A673 (cell line): ENCODE results near the gene SPATA4. TPM values are rescaled to one million over a fixed set of nuclear protein-coding genes. Genes with fewer than 3 reads are reported as not detected.

Source experiments
- BruUV-seq: library from RNA; stranded (reverse); fragments of 400-500 nt; replicated peaks from 2 replicates; lab custom pipeline; 2021; lab: Mats Ljungman, UMichigan
- CTCF ChIA-PET: fragments of 300-600 bp; sonication (Branson Sonifier 250); formaldehyde crosslinking; loops from one replicate; lab custom pipeline; 2022; ENCODE audit warnings: antibody characterized with exemption; lab: Charles Lee
- POLR2A ChIA-PET: fragments of 300-600 bp; sonication (Branson Sonifier 250); formaldehyde crosslinking; loops from one replicate; lab custom pipeline; 2022; ENCODE audit warnings: antibody characterized with exemption; ENCODE audit not compliant: low non-redundant PET; lab: Charles Lee
- DNase-seq: peaks from one replicate; pipeline ENCODE4 v3.0.0-alpha.2; 2015; ENCODE audit warnings: low spot score
- H3K27ac ChIP-seq: fragments of 200-600 bp; sonication (generic); 2 replicates; pipeline ENCODE4 v1.5.1; 2016; ENCODE audit warnings: mixed run types, low read depth, mild to moderate bottlenecking, mixed read lengths, antibody characterized with exemption, low read length; ENCODE audit not compliant: poor library complexity, severe bottlenecking
- H3K27me3 ChIP-seq: fragments of 200-600 bp; sonication (generic); replicated peaks from 2 replicates; pipeline ENCODE4 v1.6.1; 2017; ENCODE audit warnings: mixed run types, low read depth, mild to moderate bottlenecking, mixed read lengths, antibody characterized with exemption, low read length; ENCODE audit not compliant: insufficient read depth, poor library complexity
- H3K36me3 ChIP-seq: fragments of 200-600 bp; sonication (generic); 2 replicates; pipeline ENCODE4 v1.6.1; 2016; ENCODE audit warnings: mixed run types, mild to moderate bottlenecking, mixed read lengths, antibody characterized with exemption, low read length; ENCODE audit not compliant: insufficient read depth, poor library complexity, severe bottlenecking
- H3K4me1 ChIP-seq: fragments of 200-600 bp; sonication (generic); 2 replicates; pipeline ENCODE4 v1.6.1; 2017; ENCODE audit warnings: mixed run types, mild to moderate bottlenecking, mixed read lengths, antibody characterized with exemption, low read length; ENCODE audit not compliant: insufficient read depth, poor library complexity, severe bottlenecking
- H3K4me3 ChIP-seq: fragments of 200-600 bp; sonication (generic); 2 replicates; pipeline ENCODE4 v1.5.1; 2016; ENCODE audit warnings: low read depth, mixed run types, mild to moderate bottlenecking, mixed read lengths, low read length; ENCODE audit not compliant: poor library complexity, severe bottlenecking
- H3K9me3 ChIP-seq: fragments of 200-600 bp; sonication (generic); 2 replicates; pipeline ENCODE4 v1.6.1; 2016; ENCODE audit warnings: mixed run types, low read depth, mild to moderate bottlenecking, mixed read lengths, antibody characterized with exemption, low read length; ENCODE audit not compliant: poor library complexity, severe bottlenecking
- EZH2 ChIP-seq: fragments of 200-600 bp; sonication (generic); IDR thresholded peaks from 2 replicates; pipeline ENCODE4 v1.6.1; 2017; ENCODE audit warnings: borderline replicate concordance, low read depth, mild to moderate bottlenecking, mixed read lengths, antibody characterized with exemption, low read length; ENCODE audit not compliant: poor library complexity, severe bottlenecking
- intact Hi-C: fragments of 100-400 bp; cut with micrococcal nuclease; formaldehyde crosslinking; loops from one replicate; pipeline ENCODE4 v1.10.0; 2022; ENCODE audit not compliant: unreplicated experiment
- total RNA-seq: library from RNA; stranded (reverse); gene quantifications from 2 replicates; pipeline ENCODE4 v1.2.3, GENCODE V29; 2021
- TF ChIP-seq, protein P1 (sequence below): fragments of 300-800, 200-600 bp; sonication (generic); conservative IDR thresholded peaks from 2 replicates; pipeline ENCODE4 v1.5.1; 2017; ENCODE audit warnings: low read depth, mild to moderate bottlenecking, antibody characterized with exemption, low read length, moderate library complexity, mixed read lengths

SPATA4 gene
- total RNA-seq, 1 experiment from 2014 or later: not detected

DNA sequence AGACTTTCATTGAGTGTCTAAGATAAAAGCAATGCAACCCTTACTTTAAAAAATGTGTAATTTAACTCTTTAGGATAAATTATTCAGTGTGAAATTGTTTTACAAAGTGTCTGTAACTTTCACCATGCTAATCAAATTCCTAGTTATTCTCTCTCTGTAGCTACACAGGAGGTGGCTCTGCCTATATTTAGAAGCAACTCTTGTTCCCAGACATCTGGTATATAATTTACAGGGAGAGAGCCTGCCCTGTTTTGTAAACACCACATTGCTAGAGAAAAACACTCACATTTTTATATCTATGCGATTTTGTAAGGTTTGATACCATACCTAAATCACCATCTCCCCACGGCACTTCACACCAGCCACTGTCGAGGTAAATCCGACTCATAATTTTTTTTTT lies 35.5 kb upstream of the SPATA4 start:
- Histone ChIP-seq H3K4me1 (no peaks in the 10 kb centered on the region), H3K36me3 (no peaks in the 10 kb centered on the region), H3K4me3 (no peak overlapping the region), H3K9me3 (no peaks in the 10 kb centered on the region), H3K27ac (no peak overlapping the region), H3K27me3 (no peaks in the 10 kb centered on the region)
- POLR2A ChIA-PET: no interaction called here
- intact Hi-C loops: no loop called here
- no TSS peak for BruUV-seq
- TF ChIP-seq, protein P1, sequence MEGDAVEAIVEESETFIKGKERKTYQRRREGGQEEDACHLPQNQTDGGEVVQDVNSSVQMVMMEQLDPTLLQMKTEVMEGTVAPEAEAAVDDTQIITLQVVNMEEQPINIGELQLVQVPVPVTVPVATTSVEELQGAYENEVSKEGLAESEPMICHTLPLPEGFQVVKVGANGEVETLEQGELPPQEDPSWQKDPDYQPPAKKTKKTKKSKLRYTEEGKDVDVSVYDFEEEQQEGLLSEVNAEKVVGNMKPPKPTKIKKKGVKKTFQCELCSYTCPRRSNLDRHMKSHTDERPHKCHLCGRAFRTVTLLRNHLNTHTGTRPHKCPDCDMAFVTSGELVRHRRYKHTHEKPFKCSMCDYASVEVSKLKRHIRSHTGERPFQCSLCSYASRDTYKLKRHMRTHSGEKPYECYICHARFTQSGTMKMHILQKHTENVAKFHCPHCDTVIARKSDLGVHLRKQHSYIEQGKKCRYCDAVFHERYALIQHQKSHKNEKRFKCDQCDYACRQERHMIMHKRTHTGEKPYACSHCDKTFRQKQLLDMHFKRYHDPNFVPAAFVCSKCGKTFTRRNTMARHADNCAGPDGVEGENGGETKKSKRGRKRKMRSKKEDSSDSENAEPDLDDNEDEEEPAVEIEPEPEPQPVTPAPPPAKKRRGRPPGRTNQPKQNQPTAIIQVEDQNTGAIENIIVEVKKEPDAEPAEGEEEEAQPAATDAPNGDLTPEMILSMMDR: no peak
- DNase-seq: no peak
- CTCF ChIA-PET: no interaction called here

DNA sequence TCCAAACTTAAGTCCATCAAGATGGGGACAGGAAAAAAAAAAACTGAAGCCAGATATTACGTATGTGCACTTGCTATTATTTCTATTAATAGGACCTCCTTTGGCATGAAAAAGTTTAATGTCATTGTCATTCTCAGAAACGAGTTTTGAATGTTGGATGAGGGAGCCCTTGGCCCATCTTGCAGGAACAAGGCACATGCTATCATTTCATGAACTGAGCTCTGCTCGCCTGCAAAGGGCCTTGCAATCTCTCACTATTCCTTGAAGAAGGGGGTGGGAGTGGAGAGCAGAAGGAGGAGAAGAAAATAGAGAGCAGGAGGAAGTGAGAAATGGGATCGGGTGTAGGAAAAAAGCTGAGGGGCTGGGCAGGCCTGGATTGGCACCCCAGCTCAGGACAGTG lies 34.3 kb upstream of the SPATA4 start:
- CTCF ChIA-PET: no interaction called here
- intact Hi-C loops: no loop called here
- no TSS peak for BruUV-seq

DNA sequence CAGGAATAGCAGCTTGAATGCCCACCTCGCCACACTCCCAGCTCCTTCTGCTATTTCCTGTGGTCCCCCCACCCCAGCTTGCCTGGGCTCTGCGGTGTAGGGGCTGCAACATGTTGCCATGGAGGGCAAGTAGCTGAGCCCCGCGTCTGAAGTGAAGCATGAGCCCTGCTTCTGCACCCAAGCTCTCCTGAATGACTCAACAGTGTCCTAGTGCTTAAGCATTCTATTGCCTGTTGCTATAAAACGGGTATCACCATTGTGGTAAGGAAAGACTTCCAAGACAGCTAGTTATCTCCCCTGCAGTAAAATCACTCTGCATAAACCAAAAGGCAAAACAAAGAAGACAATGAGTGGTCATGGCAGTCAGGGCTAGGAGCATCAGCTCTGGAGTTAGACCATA lies 31.4 kb upstream of the SPATA4 start:
- intact Hi-C loops: no loop called here
- Histone ChIP-seq H3K27ac (no peak overlapping the region), H3K4me1 (no peaks in the 10 kb centered on the region), H3K27me3 (no peaks in the 10 kb centered on the region), H3K9me3 (no peaks in the 10 kb centered on the region), H3K4me3 (no peak overlapping the region), H3K36me3 (no peaks in the 10 kb centered on the region)
- TF ChIP-seq, protein P1: no peak
- TF ChIP-seq EZH2: no peak
- BruUV-seq: no TSS peak
- POLR2A ChIA-PET: no interaction called here
- CTCF ChIA-PET: no interaction called here
- no peak for DNase-seq

More for the DNA sequence above, 34.3 kb upstream of the SPATA4 start:
- H3K4me1 ChIP-seq: no peaks in the 10 kb centered on the region
- no peak for TF ChIP-seq EZH2
- TF ChIP-seq, protein P1: no peak
- no peaks in the 10 kb centered on the region for H3K27me3 ChIP-seq
- H3K9me3 ChIP-seq: no peaks in the 10 kb centered on the region
- POLR2A ChIA-PET: no interaction called here
- no peak for DNase-seq
- H3K27ac ChIP-seq: no peak overlapping the region
- no peak overlapping the region for H3K4me3 ChIP-seq
- H3K36me3 ChIP-seq: no peaks in the 10 kb centered on the region
